Activated naive CD8-positive, alpha-beta T cell treated with anti-CD3 and anti-CD28 coated beads for 36 hours (primary cell): Measurements from ENCODE around the gene SCGB1C2. TPM values are rescaled to one million over a fixed set of nuclear protein-coding genes. Genes with fewer than 3 reads are reported as not detected.

ENCODE experiments used
- DNase-seq: peaks from one replicate; pipeline ENCODE4 v3.0.0; 2021
- H3K27ac Mint-ChIP-seq: one replicate; pipeline ENCODE4 v1.8.0; 2022; ENCODE audit warnings: mild to moderate bottlenecking, moderate library complexity, mixed read lengths
- H3K27me3 Mint-ChIP-seq: one replicate; pipeline ENCODE4 v1.8.0; 2022; ENCODE audit warnings: mild to moderate bottlenecking, mixed read lengths
- H3K36me3 Mint-ChIP-seq: one replicate; pipeline ENCODE4 v1.8.0; 2021; ENCODE audit warnings: mild to moderate bottlenecking, mixed read lengths
- H3K4me1 Mint-ChIP-seq: one replicate; pipeline ENCODE4 v1.8.0; 2021; ENCODE audit warnings: mixed read lengths
- H3K4me3 Mint-ChIP-seq: one replicate; pipeline ENCODE4 v1.8.0; 2022; ENCODE audit warnings: mild to moderate bottlenecking, moderate library complexity, mixed read lengths
- H3K9me3 Mint-ChIP-seq: one replicate; pipeline ENCODE4 v1.8.0; 2022; ENCODE audit warnings: mixed read lengths
- total RNA-seq, 2 experiments: library from RNA; stranded (reverse); gene quantifications; one replicate each; pipeline ENCODE4 v1.2.3, GENCODE V29; 2021

SCGB1C2 gene
- total RNA-seq, 2 experiments from 2014 or later: not detected

DNA sequence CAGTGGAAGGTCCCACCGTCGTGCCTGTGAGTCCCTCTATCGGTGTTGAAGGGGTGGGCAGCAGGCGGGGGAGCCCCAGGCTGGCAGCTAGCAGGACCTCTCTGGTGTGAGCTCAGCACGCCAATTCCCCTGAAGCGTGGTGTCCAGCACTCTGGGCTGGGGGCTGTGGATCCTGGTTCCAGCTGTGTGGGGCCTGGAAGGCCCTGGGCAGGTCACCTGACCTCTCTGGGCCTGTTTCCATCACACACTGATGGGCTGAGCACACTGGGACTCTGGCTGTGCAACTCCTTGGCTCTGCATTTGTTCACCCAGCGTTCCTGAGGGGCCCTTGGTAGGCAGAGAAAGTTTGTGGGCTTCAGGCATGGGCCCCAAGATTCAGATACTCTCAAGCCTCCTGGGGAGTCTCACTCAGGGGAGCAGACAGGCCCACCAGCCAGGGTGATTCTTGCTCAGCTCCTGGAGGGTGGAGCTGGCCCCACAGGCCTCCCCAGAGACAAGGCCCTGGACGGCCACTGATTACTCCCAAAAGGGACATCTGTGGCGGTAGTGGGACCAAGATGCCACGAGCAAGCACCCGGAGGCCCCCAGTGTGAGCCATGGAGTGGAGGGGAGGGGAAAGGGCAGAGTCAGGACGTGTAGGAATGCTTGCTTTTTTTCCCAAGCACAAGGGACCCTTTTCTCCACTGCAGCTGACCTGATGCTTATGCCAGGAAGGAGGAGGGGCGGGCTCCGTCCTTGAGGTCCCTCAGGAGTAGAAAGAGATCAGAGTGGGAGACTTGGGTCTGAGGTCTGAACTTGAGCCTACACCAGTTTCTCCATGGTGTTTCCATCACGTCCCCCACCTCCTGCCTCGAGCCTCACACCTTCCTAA, 8.5 kb downstream of the SCGB1C2 start:
- Mint-ChIP-seq H3K9me3 (no peaks in the 10 kb centered on the region), H3K27me3 (peaks cover 8% of the 10 kb centered on the region), H3K4me3 (no peak overlapping the region), H3K4me1 (no peaks in the 10 kb centered on the region), H3K36me3 (no peaks in the 10 kb centered on the region), H3K27ac (no peak overlapping the region)
- DNase-seq: no peak

DNA sequence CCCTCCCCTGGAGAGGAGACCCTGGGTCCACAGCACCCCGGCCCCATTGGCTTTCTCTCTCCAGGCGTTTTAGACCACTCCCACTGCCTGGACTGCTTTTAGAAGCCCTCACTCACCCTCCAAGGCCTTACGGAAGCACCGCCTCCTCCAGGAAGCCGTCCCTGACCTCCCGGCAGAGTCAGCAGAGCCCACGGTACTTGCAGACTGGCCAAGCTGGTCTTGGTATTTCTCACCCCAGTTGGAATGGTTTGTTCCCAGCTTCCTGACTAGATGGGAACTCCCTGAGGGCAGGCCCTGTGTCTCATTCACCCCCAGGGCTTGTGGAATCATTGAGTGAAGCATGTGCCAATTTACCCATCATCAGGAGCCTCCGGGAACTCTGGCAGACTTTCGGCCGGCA, 9.2 kb downstream of the SCGB1C2 start:
- Mint-ChIP-seq H3K4me1 (no peaks in the 10 kb centered on the region), H3K36me3 (no peaks in the 10 kb centered on the region), H3K9me3 (no peaks in the 10 kb centered on the region), H3K27me3 (peaks cover 8% of the 10 kb centered on the region), H3K27ac (no peak overlapping the region), H3K4me3 (no peak overlapping the region)
- no peak for DNase-seq

DNA sequence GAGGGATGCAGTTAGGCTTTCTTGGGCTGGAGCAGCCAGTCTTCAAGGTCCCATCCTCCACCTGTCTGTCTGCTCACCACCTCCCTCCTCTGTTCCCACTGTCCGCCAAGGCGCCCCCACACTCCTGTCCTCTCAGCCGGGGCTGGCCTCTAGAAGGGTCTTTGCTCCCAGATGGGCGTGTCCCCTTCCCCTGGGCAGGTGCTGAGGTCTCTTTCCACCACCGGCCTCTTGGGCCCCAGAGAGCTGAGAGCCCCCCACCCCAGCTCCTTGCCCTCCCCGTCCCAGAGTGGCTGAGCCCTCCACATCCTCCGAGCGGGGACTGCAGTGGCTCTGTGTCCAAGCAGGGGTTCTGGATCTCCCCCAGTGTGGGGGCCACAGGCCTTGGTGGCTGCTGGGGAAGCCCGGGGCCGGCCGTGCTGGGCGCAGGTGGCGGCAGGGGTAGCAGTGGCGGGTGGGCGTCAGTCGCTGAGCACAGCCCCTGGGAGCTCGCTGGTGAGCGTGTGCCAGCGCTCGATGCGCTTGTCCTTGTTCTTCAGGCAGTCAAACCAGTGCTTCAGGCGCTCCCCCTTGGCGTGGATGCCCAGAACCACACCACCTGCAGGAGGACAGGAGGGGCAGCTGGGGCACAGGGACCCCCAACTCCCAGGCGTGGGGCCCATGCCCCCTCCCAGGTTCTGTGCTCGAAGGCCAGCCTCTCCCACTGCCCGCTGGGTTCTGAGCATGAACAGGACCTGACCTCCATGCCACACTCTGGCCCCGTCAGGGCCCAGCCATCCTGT, 9.8 kb downstream of the SCGB1C2 start:
- Mint-ChIP-seq H3K4me3 (no peak overlapping the region), H3K27me3 (peaks cover 5% of the 10 kb centered on the region), H3K36me3 (no peaks in the 10 kb centered on the region), H3K27ac (no peak overlapping the region), H3K4me1 (no peaks in the 10 kb centered on the region), H3K9me3 (no peaks in the 10 kb centered on the region)
- DNase-seq: no peak

DNA sequence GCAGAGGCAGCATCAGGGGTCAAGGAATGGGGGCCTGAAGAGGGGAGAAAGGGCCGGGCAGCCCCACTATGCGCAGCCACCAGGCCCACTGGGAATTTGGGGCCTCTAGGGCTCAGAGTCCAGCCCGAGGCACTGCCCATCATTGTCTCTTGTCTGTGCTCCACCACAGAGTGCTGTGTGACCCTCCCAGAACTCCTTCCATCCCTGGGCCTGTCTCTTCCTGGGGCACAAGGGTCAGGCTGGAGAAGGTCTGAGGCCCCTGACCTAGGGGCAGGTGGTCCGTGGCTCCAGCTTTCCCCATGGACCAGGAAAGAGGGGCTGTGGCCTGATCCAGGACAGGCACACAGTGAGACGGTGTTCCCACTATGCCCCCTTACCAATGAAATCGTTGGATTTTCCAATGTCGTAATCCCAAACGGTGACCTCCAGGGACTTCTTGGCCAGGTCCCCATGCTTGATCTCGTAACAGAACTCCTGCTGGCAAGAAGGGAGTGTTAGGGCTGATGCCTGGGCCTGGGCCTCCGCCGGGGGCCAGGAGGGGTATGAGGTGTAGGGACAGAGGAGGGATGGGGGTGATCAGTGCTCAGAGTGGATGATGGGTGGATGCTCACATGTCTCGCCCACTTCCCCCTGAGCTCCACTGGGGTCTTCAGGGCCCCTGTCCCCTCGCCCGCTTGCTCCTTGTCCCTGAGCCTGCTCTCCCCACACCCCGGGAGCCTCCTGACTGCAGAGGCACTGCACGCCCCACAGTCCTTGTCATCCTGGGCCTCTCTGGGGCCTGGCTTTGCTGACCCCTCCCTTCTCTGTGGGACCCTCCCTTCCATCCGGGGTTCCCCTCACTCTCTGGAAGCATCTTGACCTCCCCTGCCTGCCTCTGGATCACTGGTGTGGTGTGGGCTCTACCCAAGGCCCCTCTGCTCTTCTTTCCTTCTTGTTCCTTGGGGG, 10.7 kb downstream of the SCGB1C2 start:
- no peak overlapping the region for H3K4me3 Mint-ChIP-seq
- H3K4me1 Mint-ChIP-seq: no peaks in the 10 kb centered on the region
- no peaks in the 10 kb centered on the region for H3K9me3 Mint-ChIP-seq
- peaks cover 3% of the 10 kb centered on the region for H3K27me3 Mint-ChIP-seq
- no peaks in the 10 kb centered on the region for H3K36me3 Mint-ChIP-seq
- no peak overlapping the region for H3K27ac Mint-ChIP-seq
- no peak for DNase-seq

DNA sequence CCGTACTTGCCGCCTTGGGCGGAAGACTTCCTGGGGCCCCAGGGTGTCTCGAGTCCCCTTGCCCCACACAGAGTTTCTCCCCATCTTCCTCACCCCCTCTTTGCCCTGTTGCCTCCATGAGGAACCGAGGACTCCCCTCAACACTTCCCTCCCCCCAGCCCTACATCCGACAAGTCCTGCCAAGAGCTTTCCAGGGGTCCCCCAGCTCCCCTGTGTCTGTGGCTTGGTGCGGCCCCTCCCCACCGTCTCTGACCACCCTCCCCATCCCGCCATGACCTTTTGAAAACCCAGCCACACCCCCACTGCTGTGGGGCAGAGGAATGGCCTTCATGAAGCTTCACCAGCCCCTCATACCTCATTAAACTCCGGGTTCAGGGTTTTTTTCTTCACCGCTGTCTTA, 11.4 kb downstream of the SCGB1C2 start:
- H3K27ac Mint-ChIP-seq: no peak overlapping the region

DNA sequence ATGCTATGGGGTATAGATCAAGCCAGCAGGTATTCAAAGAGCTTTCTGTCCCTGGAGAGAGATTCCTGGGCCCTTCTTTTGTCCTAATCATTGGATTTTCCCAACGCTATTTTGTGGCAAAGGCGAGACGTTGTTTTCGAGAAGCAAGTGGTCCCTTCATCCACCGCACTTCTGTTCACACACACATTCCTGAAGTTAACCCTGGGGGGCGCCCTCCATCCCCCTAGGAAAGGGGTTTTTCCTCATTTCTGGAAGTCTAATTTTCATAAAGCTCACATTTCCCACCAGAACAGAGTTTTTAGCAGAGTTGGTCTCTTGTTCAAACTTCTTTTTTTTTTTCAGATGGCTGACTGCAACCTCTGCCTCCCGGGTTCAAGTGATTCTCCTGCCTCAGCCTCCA, 11.9 kb downstream of the SCGB1C2 start:
- Mint-ChIP-seq H3K4me3 (no peak overlapping the region), H3K27me3 (no peaks in the 10 kb centered on the region), H3K9me3 (no peaks in the 10 kb centered on the region)

More for the DNA sequence above, 11.4 kb downstream of the SCGB1C2 start:
- no peaks in the 10 kb centered on the region for H3K36me3 Mint-ChIP-seq
- no peak overlapping the region for H3K4me3 Mint-ChIP-seq
- no peaks in the 10 kb centered on the region for H3K27me3 Mint-ChIP-seq
- DNase-seq: no peak
- H3K9me3 Mint-ChIP-seq: no peaks in the 10 kb centered on the region
- H3K4me1 Mint-ChIP-seq: no peaks in the 10 kb centered on the region

DNA sequence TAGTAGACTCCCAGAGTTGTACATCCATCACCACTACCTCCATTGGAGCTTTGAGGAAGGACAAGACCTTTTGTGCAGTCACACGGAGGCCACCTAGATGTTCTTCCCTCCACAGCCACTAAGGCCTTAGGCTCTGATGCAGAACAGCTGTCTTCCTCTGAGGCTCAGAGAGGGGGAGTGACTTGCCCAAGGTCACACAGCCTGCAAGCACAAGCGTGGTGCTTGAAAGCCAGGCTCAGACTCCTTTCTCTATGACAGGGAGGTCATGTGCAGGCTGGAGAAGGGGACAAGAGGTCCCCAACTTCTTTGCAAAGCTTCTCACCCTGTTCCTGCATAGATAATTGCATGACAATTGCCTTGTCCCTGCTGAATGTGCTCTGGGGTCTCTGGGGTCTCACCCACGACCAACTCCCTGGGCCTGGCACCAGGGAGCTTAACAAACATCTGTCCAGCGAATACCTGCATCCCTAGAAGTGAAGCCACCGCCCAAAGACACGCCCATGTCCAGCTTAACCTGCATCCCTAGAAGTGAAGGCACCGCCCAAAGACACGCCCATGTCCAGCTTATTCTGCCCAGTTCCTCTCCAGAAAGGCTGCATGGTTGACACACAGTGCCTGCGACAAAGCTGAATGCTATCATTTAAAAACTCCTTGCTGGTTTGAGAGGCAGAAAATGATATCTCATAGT, 12.7 kb downstream of the SCGB1C2 start:
- H3K4me3 Mint-ChIP-seq: no peak overlapping the region
- no peak overlapping the region for H3K27ac Mint-ChIP-seq
- no peak for DNase-seq
- no peaks in the 10 kb centered on the region for H3K9me3 Mint-ChIP-seq
- no peaks in the 10 kb centered on the region for H3K36me3 Mint-ChIP-seq
- H3K4me1 Mint-ChIP-seq: no peaks in the 10 kb centered on the region
- no peaks in the 10 kb centered on the region for H3K27me3 Mint-ChIP-seq

More for the DNA sequence above, 11.9 kb downstream of the SCGB1C2 start:
- H3K36me3 Mint-ChIP-seq: no peaks in the 10 kb centered on the region
- no peak overlapping the region for H3K27ac Mint-ChIP-seq
- H3K4me1 Mint-ChIP-seq: no peaks in the 10 kb centered on the region
- no peak for DNase-seq

DNA sequence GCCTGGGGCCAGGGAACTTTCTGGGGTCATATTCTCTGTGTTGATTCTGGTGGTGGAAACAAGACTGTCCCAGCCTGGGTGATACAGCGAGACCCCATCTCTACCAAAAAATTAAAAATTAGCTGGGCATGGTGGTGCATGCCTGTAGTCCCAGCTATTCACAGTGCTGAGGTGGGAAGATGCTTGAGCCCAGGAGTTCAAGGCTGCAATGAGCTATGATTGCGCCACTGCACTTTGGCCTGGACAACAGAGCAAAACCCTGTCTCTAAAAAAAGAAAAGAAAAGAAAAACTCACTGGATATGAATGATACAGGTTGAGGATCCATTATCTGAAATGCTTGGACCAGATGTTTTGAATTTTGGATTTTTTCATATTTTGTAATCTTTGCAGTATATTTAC, 13.6 kb downstream of the SCGB1C2 start:
- Mint-ChIP-seq H3K9me3 (no peaks in the 10 kb centered on the region), H3K27me3 (no peaks in the 10 kb centered on the region), H3K4me1 (no peaks in the 10 kb centered on the region), H3K36me3 (no peaks in the 10 kb centered on the region), H3K27ac (no peak overlapping the region), H3K4me3 (no peak overlapping the region)
- DNase-seq: no peak

DNA sequence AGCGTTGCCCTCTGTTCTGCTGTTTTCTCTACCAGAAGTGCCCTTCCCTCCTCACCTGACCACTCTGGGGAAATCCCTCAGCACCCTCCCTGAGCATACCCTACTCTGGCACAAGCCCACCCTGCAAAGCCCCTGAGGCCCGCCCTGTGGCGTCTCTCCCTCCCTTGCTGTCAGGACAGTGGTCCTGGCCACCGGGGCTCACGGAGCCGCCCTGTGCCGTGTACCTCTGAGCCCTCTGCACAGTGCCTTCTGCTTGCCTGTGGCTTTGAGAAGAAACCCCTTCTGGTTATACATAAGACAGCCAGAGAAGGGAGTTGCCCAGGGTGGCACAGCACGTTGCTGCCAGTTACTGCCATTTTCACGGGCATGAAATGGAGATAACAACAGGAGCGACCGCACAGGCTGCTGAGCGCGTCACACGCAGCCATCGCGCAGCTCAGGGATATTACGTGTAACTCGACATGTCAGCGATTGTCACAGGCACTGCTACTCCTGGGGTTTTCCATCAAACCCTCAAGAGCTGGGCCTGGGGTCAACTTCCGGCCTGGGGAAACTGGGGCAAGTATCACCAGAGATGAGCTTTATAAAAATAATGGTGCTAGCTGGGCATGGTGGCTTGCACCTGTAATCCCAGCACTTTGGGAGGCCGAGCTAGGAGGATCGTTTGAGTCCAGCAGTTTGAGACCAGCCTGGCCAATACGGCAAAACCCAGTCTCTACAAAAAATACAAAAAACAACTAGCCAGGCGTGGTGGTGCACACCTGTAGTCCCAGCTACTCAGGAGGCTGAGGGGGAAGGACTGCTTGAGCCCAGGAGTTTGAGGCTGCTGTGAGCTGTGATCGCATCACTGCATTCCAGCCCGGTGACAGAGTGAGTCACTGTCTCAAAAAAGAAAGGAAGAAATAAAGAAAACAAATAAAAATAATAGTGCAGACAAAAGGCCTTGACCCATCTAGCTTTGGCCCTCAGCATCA, 14.8 kb downstream of the SCGB1C2 start:
- H3K4me3 Mint-ChIP-seq: no peak overlapping the region
- no peak for DNase-seq
- H3K36me3 Mint-ChIP-seq: no peaks in the 10 kb centered on the region
- no peaks in the 10 kb centered on the region for H3K9me3 Mint-ChIP-seq
- H3K4me1 Mint-ChIP-seq: no peaks in the 10 kb centered on the region
- H3K27ac Mint-ChIP-seq: no peak overlapping the region
- no peaks in the 10 kb centered on the region for H3K27me3 Mint-ChIP-seq

DNA sequence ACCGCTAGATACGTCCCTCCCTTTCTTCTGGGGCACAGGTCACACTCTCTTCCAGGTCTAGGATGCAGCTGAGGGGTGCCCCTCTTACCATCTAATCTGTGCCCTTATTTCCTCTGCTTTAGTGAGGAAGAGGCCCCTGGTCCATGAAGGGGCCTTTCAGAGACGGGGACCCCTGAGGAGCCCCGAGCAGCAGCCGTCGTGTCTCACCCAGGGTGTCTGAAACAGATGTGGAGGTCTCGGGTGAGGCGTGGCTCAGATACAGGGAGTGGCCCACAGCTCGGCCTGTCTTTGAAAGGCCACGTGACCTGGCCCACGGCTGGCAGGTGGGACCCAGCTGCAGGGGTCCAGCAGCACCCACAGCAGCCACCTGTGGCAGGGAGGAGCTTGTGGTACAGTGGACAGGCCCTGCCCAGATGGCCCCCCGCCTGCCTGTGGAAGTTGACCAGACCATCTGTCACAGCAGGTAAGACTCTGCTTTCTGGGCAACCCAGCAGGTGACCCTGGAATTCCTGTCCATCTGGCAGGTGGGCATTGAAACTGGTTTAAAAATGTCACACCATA, 15.6 kb downstream of the SCGB1C2 start:
- no peaks in the 10 kb centered on the region for H3K36me3 Mint-ChIP-seq
- no peaks in the 10 kb centered on the region for H3K9me3 Mint-ChIP-seq
- no peak overlapping the region for H3K27ac Mint-ChIP-seq
- no peak for DNase-seq
- H3K4me1 Mint-ChIP-seq: no peaks in the 10 kb centered on the region
- H3K4me3 Mint-ChIP-seq: no peak overlapping the region
- H3K27me3 Mint-ChIP-seq: no peaks in the 10 kb centered on the region

DNA sequence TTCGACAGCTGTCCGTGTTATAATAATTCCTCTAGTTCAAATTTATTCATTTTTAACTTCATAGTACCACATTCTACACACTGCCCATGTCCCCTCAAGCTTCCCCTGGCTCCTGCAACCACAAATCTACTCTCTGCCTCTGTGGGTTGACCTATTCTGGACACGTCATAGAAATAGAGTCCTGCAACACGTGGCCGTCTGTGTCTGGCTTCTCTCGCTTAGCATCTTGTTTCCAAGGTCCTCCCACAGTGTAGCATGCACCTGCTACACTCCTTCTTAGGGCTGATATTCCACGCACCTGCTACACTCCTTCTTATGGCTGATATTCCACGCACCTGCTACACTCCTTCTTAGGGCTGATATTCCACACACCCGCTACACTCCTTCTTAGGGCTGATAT, 16.5 kb downstream of the SCGB1C2 start:
- Mint-ChIP-seq H3K9me3 (no peaks in the 10 kb centered on the region), H3K4me3 (no peak overlapping the region), H3K36me3 (no peaks in the 10 kb centered on the region), H3K27ac (no peak overlapping the region), H3K27me3 (no peaks in the 10 kb centered on the region), H3K4me1 (no peaks in the 10 kb centered on the region)
- no peak for DNase-seq

DNA sequence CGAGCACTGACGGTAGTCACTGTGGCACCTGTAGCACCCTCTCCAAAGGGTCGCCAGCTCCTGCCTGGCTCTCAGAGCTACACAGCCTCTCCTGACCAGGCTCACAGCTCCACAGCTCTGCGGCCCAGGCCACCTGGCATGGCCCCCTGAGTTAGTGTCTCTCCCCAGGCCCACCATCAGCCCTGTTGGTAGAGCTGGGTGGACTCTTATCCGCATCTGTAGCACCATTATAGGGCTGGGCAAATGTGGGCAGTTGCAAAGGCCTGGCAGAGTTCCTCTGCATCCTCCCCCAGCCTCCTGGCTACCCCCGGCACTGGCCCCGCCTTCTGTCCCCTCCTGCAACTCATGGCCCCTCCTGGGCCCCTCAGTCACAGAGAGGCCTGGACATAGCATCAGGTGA, 18.2 kb downstream of the SCGB1C2 start:
- Mint-ChIP-seq H3K27ac (no peak overlapping the region), H3K9me3 (no peaks in the 10 kb centered on the region), H3K4me3 (no peak overlapping the region), H3K4me1 (no peaks in the 10 kb centered on the region), H3K36me3 (no peaks in the 10 kb centered on the region), H3K27me3 (no peaks in the 10 kb centered on the region)
- DNase-seq: no peak

DNA sequence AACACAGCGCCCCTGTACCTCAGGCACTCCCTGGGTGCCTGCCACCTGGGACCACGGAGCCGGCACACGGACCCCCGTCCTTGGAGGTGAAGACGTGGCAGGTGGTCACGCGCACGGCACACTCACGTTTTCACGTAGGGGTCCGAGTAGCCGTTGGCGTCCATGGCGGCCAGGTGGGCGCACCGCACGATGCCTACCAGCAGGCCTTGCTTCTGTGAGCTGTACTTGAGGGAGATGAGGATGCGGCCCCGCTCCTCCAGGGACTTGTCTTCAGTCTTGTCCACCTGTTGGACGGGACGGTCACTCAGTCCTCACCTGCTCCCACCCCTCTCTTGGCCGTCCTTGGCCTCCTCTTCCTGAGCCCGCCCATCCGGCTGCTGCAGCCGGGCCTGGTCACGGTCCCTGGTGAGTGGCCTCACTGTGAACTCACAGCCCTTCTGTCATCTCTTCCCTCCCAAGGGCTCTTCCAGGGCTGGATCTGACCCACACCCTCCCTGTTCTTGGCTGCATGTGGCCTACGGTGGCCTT, 18.8 kb downstream of the SCGB1C2 start:
- H3K4me3 Mint-ChIP-seq: no peak overlapping the region
- no peak overlapping the region for H3K27ac Mint-ChIP-seq
- H3K9me3 Mint-ChIP-seq: no peaks in the 10 kb centered on the region
- DNase-seq: no peak
- H3K27me3 Mint-ChIP-seq: no peaks in the 10 kb centered on the region
- no peaks in the 10 kb centered on the region for H3K4me1 Mint-ChIP-seq
- no peaks in the 10 kb centered on the region for H3K36me3 Mint-ChIP-seq
